ENCODE results near the gene KAZALD1.

Gene KAZALD1

DNA sequence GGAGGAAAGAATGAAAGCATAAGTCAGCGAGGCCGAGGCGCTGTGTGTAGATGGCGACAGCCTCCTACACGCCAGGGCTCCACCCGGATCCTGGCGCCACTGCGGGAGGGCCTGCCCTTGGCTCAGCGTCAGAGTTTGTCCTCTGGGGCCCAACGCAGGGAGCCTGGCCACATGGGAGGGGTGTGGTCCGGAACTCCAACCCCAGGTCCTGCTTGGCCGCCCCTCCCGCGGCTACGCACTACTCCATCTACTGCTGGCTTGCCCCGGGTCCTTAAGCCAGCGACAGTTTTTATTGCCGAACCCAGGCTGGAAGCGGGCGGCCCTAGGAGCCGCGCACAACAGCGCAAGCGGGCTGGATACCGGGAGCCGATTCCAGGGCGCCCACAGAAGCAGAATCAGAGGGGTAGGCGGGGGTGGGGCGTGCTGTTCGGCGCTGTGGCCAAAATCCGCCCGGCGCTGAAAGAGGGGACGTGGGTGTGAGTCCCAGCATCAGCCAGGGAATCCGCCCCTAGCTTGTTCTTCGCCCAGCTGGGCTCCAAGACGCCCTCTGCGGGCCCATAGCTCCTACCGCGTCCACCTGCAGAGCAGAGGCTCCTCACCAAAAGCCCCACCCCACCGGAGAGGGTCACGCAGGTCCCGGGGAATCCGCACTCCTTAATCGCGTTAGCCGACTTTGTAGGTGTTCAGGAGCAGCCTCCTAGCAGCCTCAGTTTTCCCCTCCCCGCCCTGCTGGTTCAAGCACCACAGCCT, 4.5 kb downstream of the KAZALD1 start:
- Histone ChIP-seq H3K9me3 (ENCODE audit: insufficient read depth, low read length) (no peaks in the 10 kb centered on the region), H3K4me3 (ENCODE audit: low read length) (peak overlapping the region; percentile 82), H3K27ac (ENCODE audit: low read length) (no peak overlapping the region), H2AFZ (ENCODE audit: low read depth, low read length) (no peak overlapping the region), H3K36me3 (replicated peaks; ENCODE audit: low read depth, low read length) (no peaks in the 10 kb centered on the region), H3K4me1 (ENCODE audit: low read length) (peaks cover 35% of the 10 kb centered on the region), H3K27me3 (ENCODE audit: low read depth, low read length) (no peaks in the 10 kb centered on the region; the same call in 1 of the 2 replicates), H3K79me2 (ENCODE audit: low read length) (no peaks in the 10 kb centered on the region), H3K4me2 (ENCODE audit: low read length) (peak overlapping the region; percentile 95), H3K9ac (ENCODE audit: low read length) (peak overlapping the region; percentile 51), H4K20me1 (ENCODE audit: insufficient read depth, low read length) (no peaks in the 10 kb centered on the region)
- TF ChIP-seq EZH2phosphoT487 (IDR thresholded peaks at IDR 0.05; ENCODE audit: low read depth), result no peak
- TF ChIP-seq, protein P1, sequence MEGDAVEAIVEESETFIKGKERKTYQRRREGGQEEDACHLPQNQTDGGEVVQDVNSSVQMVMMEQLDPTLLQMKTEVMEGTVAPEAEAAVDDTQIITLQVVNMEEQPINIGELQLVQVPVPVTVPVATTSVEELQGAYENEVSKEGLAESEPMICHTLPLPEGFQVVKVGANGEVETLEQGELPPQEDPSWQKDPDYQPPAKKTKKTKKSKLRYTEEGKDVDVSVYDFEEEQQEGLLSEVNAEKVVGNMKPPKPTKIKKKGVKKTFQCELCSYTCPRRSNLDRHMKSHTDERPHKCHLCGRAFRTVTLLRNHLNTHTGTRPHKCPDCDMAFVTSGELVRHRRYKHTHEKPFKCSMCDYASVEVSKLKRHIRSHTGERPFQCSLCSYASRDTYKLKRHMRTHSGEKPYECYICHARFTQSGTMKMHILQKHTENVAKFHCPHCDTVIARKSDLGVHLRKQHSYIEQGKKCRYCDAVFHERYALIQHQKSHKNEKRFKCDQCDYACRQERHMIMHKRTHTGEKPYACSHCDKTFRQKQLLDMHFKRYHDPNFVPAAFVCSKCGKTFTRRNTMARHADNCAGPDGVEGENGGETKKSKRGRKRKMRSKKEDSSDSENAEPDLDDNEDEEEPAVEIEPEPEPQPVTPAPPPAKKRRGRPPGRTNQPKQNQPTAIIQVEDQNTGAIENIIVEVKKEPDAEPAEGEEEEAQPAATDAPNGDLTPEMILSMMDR (IDR thresholded peaks at IDR 0.05; ENCODE audit: low read depth, low read length), result peak; percentile 49

GRCh38 chr10:101066896-101067355, 5.1 kb downstream of the KAZALD1 start:
- Histone ChIP-seq H3K4me3 (ENCODE audit: low read length) (peak overlapping the region; percentile 82), H3K9ac (ENCODE audit: low read length) (peak overlapping the region; percentile 69), H3K4me1 (ENCODE audit: low read length) (peaks cover 36% of the 10 kb centered on the region), H4K20me1 (ENCODE audit: insufficient read depth, low read length) (no peaks in the 10 kb centered on the region), H3K27me3 (ENCODE audit: low read depth, low read length) (no peaks in the 10 kb centered on the region; the same call in 1 of the 2 replicates), H3K27ac (ENCODE audit: low read length) (no peak overlapping the region), H3K79me2 (ENCODE audit: low read length) (no peaks in the 10 kb centered on the region), H3K36me3 (replicated peaks; ENCODE audit: low read depth, low read length) (no peaks in the 10 kb centered on the region), H2AFZ (ENCODE audit: low read depth, low read length) (peak overlapping the region; percentile 69), H3K9me3 (ENCODE audit: insufficient read depth, low read length) (no peaks in the 10 kb centered on the region), H3K4me2 (ENCODE audit: low read length) (peak overlapping the region; percentile 95)
- TF ChIP-seq, protein P1 (IDR thresholded peaks at IDR 0.05; ENCODE audit: low read depth, low read length), result no peak
- no peak for TF ChIP-seq EZH2phosphoT487 (IDR thresholded peaks at IDR 0.05; ENCODE audit: low read depth)

- Histone ChIP-seq H3K9ac (ENCODE audit: low read length) (peak overlapping the region; percentile 69), H3K4me2 (ENCODE audit: low read length) (peak overlapping the region; percentile 95), H3K79me2 (ENCODE audit: low read length) (no peaks in the 10 kb centered on the region), H3K27me3 (ENCODE audit: low read depth, low read length) (no peaks in the 10 kb centered on the region; the same call in 1 of the 2 replicates), H3K27ac (ENCODE audit: low read length) (no peak overlapping the region), H3K36me3 (replicated peaks; ENCODE audit: low read depth, low read length) (no peaks in the 10 kb centered on the region), H4K20me1 (ENCODE audit: insufficient read depth, low read length) (no peaks in the 10 kb centered on the region), H3K9me3 (ENCODE audit: insufficient read depth, low read length) (no peaks in the 10 kb centered on the region), H2AFZ (ENCODE audit: low read depth, low read length) (peak overlapping the region; percentile 69), H3K4me3 (ENCODE audit: low read length) (peak overlapping the region; percentile 82), H3K4me1 (ENCODE audit: low read length) (peaks cover 36% of the 10 kb centered on the region)
- no peak for TF ChIP-seq EZH2phosphoT487 (IDR thresholded peaks at IDR 0.05; ENCODE audit: low read depth)
- TF ChIP-seq, protein P1 (IDR thresholded peaks at IDR 0.05; ENCODE audit: low read depth, low read length), result peak; percentile 70
Measured at GRCh38 chr10:101067356-101068083, 5.7 kb downstream of the KAZALD1 start.

GRCh38 chr10:101069441-101069840, 7.7 kb downstream of the KAZALD1 start:
- TF ChIP-seq, protein P1 (IDR thresholded peaks at IDR 0.05; ENCODE audit: low read depth, low read length), result no peak
- no peak for TF ChIP-seq EZH2phosphoT487 (IDR thresholded peaks at IDR 0.05; ENCODE audit: low read depth)
- H3K27me3 ChIP-seq (ENCODE audit: low read depth, low read length), result no peaks in the 10 kb centered on the region; the same call in 1 of the 2 replicates

More at GRCh38 chr10:101069441-101069840, 7.7 kb downstream of the KAZALD1 start:
- Histone ChIP-seq H3K4me1 (ENCODE audit: low read length) (peaks cover 25% of the 10 kb centered on the region), H3K4me2 (ENCODE audit: low read length) (no peak overlapping the region), H3K27ac (ENCODE audit: low read length) (no peak overlapping the region), H3K9me3 (ENCODE audit: insufficient read depth, low read length) (no peaks in the 10 kb centered on the region), H3K9ac (ENCODE audit: low read length) (no peak overlapping the region), H4K20me1 (ENCODE audit: insufficient read depth, low read length) (no peaks in the 10 kb centered on the region), H3K4me3 (ENCODE audit: low read length) (no peak overlapping the region), H2AFZ (ENCODE audit: low read depth, low read length) (no peak overlapping the region), H3K79me2 (ENCODE audit: low read length) (no peaks in the 10 kb centered on the region), H3K36me3 (replicated peaks; ENCODE audit: low read depth, low read length) (no peaks in the 10 kb centered on the region)

Measured in OCI-LY3 (cell line).